DND-41 (cell line): ENCODE results near the gene ULK1.
"Not testable (repeated sequence)": the region's sequence is repeated elsewhere in the genome, so short reads cannot be mapped to it uniquely, and the experiment has no call there.

ENCODE experiments used
- ATAC-seq: fragments of 200-7000 bp; cut with Tn5 transposase; 3 replicates; pipeline ENCODE4 v1.9.1; 2021; ENCODE audit warnings: low read depth; ENCODE audit not compliant: insufficient read depth
- DNase-seq: peaks from one replicate; pipeline ENCODE4 v3.0.0-alpha.2; 2020
- H2AFZ ChIP-seq: 2 replicates; pipeline ENCODE4 v1.6.0; 2012; ENCODE audit warnings: low read depth, low read length
- H3K27ac ChIP-seq: 2 replicates; pipeline ENCODE4 v1.5.1; 2012; ENCODE audit warnings: low read length, inconsistent platforms
- H3K27me3 ChIP-seq: fragments of 200-600 bp; sonication (generic); 2 replicates; pipeline ENCODE4 v1.6.0; 2012; ENCODE audit warnings: low read length, mild to moderate bottlenecking, inconsistent platforms; ENCODE audit not compliant: insufficient read depth, poor library complexity
- H3K36me3 ChIP-seq: 2 replicates; pipeline ENCODE4 v1.5.1; 2012; ENCODE audit warnings: low read length, inconsistent platforms; ENCODE audit not compliant: insufficient read depth
- H3K4me1 ChIP-seq: 2 replicates; pipeline ENCODE4 v1.5.1; 2012; ENCODE audit warnings: mild to moderate bottlenecking, low read length; ENCODE audit not compliant: insufficient read depth
- H3K4me2 ChIP-seq: 2 replicates; pipeline ENCODE4 v1.6.0; 2012; ENCODE audit warnings: mild to moderate bottlenecking, moderate library complexity, low read length, inconsistent platforms; ENCODE audit not compliant: insufficient read depth
- H3K4me3 ChIP-seq, 2 experiments: fragments of 200-600 bp in 1 of 2; shearing (Covaris generic) in 1 of 2; 2 replicates each; pipeline ENCODE4 v1.5.1; 2012 to 2016; ENCODE audit warnings: inconsistent platforms in 2 of 2, low read length in 2 of 2, mild to moderate bottlenecking in 2 of 2, low read depth in 1 of 2, moderate library complexity in 1 of 2
- H3K79me2 ChIP-seq: 2 replicates; pipeline ENCODE4 v1.6.0; 2012; ENCODE audit warnings: low read length, inconsistent platforms; ENCODE audit not compliant: insufficient read depth
- H3K9ac ChIP-seq: 2 replicates; pipeline ENCODE4 v1.6.0; 2012; ENCODE audit warnings: low read depth, mild to moderate bottlenecking, inconsistent platforms, low read length, moderate library complexity
- H3K9me3 ChIP-seq: 2 replicates; pipeline ENCODE4 v1.5.1; 2012; ENCODE audit warnings: low read length, moderate library complexity, mild to moderate bottlenecking, inconsistent platforms; ENCODE audit not compliant: insufficient read depth, severe bottlenecking
- H4K20me1 ChIP-seq: 2 replicates; pipeline ENCODE4 v1.6.0; 2012; ENCODE audit warnings: low read length; ENCODE audit not compliant: insufficient read depth
- EZH2 ChIP-seq: IDR thresholded peaks from 3 replicates; pipeline ENCODE4 v1.6.1; 2012; ENCODE audit warnings: borderline replicate concordance, low read depth, mild to moderate bottlenecking, moderate library complexity, low read length, inconsistent platforms; ENCODE audit not compliant: severe bottlenecking
- TF ChIP-seq, protein P1 (sequence below): IDR thresholded peaks from 2 replicates; pipeline ENCODE4 v1.5.1; 2012; ENCODE audit warnings: borderline replicate concordance, low read length, moderate library complexity, mild to moderate bottlenecking; ENCODE audit not compliant: poor library complexity, severe bottlenecking; ENCODE audit errors: extremely low read depth

Gene ULK1

DNA sequence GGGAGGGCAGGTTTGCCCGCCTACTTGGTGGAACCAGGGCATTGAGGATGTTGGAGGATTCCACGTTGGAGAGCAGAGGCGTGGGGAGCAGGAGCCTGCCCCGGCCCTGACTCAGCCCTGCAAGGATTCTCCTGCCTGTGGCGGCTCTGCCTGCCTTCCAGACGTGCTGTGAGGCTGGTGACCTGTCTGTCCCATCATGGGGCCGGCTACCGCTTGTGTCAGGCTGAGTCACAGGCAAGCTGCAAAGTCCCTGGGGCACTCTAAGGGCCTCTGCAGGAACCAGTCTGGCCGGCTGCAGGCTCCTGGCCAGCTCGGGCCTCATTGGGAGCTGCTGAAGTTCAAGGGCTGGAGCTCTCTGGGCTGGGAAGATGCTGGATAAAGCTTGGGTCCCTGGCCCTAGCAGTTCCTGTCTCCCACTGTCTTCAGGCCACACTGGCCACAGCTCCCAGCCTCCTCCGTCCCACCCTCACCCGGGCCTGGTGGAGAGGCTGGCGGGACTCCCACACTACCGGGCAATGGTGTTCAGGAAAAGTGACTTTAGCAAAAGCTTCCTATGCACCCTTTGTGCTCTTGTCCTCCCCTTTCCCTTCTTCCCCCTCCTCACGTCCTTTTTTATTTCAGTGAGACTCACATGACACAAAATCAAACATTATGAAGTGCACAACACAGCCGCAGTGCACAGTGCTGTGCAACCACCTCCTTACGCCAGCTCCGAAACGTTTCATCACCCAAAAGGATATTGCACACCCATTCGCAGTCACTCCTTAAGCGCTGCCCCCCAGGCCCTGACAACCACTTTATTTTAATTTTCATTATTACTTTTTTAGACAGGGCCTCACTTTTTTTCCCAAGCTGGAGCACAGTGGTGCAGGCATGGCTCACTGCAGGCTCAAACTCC lies 22.0 kb upstream of the ULK1 start:
- H3K27me3 ChIP-seq: no peaks in the 10 kb centered on the region
- no peaks in the 10 kb centered on the region for H3K79me2 ChIP-seq
- peaks cover 4% of the 10 kb centered on the region for H3K9me3 ChIP-seq
- no peaks in the 10 kb centered on the region for H3K4me1 ChIP-seq
- H3K4me3 ChIP-seq: no peak overlapping the region
- TF ChIP-seq, protein P1, sequence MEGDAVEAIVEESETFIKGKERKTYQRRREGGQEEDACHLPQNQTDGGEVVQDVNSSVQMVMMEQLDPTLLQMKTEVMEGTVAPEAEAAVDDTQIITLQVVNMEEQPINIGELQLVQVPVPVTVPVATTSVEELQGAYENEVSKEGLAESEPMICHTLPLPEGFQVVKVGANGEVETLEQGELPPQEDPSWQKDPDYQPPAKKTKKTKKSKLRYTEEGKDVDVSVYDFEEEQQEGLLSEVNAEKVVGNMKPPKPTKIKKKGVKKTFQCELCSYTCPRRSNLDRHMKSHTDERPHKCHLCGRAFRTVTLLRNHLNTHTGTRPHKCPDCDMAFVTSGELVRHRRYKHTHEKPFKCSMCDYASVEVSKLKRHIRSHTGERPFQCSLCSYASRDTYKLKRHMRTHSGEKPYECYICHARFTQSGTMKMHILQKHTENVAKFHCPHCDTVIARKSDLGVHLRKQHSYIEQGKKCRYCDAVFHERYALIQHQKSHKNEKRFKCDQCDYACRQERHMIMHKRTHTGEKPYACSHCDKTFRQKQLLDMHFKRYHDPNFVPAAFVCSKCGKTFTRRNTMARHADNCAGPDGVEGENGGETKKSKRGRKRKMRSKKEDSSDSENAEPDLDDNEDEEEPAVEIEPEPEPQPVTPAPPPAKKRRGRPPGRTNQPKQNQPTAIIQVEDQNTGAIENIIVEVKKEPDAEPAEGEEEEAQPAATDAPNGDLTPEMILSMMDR: no peak
- TF ChIP-seq EZH2: no peak
- ATAC-seq: no peak
- no peak overlapping the region for H3K9ac ChIP-seq
- H2AFZ ChIP-seq: no peak overlapping the region
- no peaks in the 10 kb centered on the region for H4K20me1 ChIP-seq
- DNase-seq: no peak
- H3K27ac ChIP-seq: no peak overlapping the region
- H3K36me3 ChIP-seq: no peaks in the 10 kb centered on the region
- H3K4me2 ChIP-seq: no peak overlapping the region

DNA sequence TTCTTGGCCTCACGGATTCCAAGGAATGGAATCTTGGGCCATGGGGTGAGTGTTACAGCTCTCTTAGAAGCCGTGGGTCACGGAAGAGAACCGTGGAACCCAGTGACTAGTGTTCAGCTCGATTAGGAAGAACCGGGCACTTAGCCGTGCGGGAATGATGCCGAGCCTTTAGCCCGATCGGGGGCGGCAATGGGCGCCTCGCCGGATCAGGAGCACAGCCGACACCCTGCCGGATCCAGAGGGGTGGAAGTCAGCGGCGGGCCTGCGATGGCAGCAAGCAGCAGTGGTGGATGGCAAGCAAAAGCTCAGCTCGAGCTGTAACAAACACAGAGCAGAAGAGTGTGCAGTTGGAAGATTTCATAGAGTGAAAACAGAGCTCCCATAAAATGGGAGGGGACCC lies 21.1 kb upstream of the ULK1 start:
- Histone ChIP-seq H4K20me1 (no peaks in the 10 kb centered on the region), H3K9ac (no peak overlapping the region), H3K4me1 (no peaks in the 10 kb centered on the region), H2AFZ (no peak overlapping the region), H3K4me2 (no peak overlapping the region), H3K4me3 (no peak overlapping the region), H3K27ac (no peak overlapping the region), H3K27me3 (no peaks in the 10 kb centered on the region), H3K79me2 (no peaks in the 10 kb centered on the region), H3K36me3 (no peaks in the 10 kb centered on the region), H3K9me3 (peaks cover 4% of the 10 kb centered on the region)
- no peak for TF ChIP-seq EZH2
- ATAC-seq (no peak), DNase-seq (no peak)

DNA sequence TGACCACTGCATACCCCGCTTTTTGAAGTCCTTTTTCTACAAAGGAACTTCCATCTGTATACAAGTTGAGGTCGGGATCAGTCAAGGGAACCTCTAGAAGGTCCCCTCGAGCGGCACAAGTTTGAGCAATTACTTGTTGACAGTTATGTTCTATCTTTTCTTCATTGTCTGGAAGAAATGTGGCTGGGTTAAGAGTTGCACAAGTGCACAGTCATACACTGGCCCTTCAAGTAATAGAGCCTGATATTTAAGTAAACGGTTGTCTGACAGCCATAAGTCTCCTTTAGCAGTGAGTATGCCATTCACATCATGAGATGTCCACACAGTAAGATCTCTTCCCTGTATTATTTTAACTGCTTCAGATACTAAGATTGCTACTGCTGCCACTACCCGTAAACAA lies 19.4 kb upstream of the ULK1 start:
- ATAC-seq, H3K79me2 ChIP-seq, H3K27ac ChIP-seq, DNase-seq, H3K4me1 ChIP-seq, H4K20me1 ChIP-seq, H3K9me3 ChIP-seq, H3K9ac ChIP-seq, H2AFZ ChIP-seq, H3K27me3 ChIP-seq, H3K4me3 ChIP-seq, H3K4me2 ChIP-seq, H3K36me3 ChIP-seq: not testable (repeated sequence)

DNA sequence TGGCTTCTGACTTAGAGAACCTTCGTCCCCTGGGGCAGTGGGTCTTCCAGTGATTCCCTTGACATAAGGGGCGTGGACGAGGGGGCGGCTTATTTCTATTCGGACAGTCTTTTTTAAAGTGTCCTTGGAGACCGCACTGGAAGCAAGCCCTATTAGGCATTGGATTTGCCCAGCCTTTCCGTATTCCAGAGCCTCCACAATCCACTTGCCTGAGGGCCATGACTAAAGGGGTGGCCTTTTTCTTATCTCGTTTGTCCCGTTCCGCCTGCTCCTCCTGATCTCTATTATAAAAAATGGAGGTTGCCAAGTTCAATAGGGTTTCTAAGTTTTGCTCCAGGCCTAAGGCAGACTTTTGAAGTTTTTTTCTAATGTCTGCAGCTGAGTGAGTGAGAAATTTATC lies 17.2 kb upstream of the ULK1 start:
- not testable (repeated sequence) for H3K79me2 ChIP-seq, H2AFZ ChIP-seq, H4K20me1 ChIP-seq, ATAC-seq, H3K4me1 ChIP-seq, H3K9me3 ChIP-seq, H3K36me3 ChIP-seq, H3K27me3 ChIP-seq, DNase-seq, H3K9ac ChIP-seq, H3K4me3 ChIP-seq, H3K4me2 ChIP-seq, H3K27ac ChIP-seq

DNA sequence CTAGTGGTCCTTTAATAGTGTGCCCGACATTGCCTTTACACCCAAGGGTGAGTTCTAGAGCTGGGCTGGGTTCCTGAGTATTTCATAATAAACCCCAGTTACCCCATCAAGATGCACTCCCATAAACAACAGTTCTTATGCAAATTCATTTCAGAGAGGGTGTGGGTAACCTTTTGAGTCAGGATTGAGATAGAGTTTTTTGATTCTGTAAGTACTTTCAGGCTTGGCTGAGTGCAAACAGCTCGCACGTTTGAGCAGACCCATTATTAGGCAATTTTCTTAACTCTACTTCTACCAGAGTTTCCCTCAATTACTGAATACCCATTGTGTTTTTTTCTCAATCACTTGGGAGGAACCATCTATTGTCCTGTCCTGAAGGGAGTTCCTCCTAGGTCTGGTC lies 16.0 kb upstream of the ULK1 start:
- H3K9me3 ChIP-seq, H3K4me2 ChIP-seq, H3K27me3 ChIP-seq, H4K20me1 ChIP-seq, H2AFZ ChIP-seq, H3K27ac ChIP-seq, H3K9ac ChIP-seq, H3K36me3 ChIP-seq, DNase-seq, H3K4me3 ChIP-seq, H3K4me1 ChIP-seq, ATAC-seq, H3K79me2 ChIP-seq: not testable (repeated sequence)
